Suppressor macrophage treated with lipopolysaccharide for 4 hours (primary cell): ENCODE results near the gene MORN4.
"Not testable (repeated sequence)": the region's sequence is repeated elsewhere in the genome, so short reads cannot be mapped to it uniquely, and the experiment has no call there.

ENCODE experiments used
- DNase-seq: peaks from one replicate; pipeline ENCODE4 v3.0.0-alpha.2; 2020

The MORN4 gene

DNA sequence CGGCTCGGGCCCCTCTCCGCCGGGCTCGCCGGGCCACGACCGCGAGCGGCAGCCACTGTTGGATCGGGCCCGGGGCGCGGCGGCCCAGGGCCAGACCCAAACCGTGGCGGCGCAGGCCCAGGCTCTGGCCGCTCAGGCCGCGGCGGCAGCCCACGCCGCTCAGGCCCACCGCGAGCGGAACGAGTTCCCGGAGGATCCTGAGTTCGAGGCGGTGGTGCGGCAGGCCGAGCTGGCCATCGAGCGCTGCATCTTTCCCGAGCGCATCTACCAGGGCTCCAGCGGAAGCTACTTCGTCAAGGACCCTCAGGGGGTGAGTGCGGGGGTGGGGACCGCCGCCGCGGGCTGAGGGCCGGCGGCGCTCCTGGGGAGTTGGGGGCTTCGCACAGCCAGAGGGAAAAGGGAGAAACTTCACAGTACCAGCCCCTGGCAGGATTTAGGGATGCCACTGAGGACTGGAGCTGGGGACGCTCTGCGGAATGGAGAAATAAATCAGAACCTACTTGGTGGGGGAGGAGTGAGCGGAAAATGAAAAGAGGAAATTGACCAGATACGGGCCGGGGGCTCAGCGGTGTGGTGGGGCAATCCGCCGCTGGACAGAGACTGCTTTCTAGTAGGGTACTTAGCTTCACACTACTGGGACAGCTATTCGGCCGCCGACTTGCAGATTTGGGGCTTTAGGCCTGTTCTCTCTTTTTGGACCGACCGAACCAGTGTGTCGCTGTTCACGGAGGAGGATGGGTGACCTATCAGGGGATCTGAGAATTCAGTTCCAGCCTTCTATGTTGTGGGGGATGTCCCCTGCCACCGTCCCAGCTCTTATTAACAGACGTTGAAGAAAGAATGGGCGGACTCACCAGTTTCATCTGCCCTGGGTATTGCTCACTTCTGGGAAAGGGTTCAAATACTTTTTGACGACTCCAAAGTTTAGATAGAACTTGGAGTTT is 7.8 kb upstream of the MORN4 start:
- DNase-seq: peak; percentile 59

- peak; percentile 100 for DNase-seq
Measured at GRCh38 chr10:97640174-97640867, 7.0 kb upstream of the MORN4 start, which contains the start of gene PI4K2A. PI4K2A (plus strand) TSS chr10:97640671; CDS start chr10:97640743, 72 bp downstream.

DNA sequence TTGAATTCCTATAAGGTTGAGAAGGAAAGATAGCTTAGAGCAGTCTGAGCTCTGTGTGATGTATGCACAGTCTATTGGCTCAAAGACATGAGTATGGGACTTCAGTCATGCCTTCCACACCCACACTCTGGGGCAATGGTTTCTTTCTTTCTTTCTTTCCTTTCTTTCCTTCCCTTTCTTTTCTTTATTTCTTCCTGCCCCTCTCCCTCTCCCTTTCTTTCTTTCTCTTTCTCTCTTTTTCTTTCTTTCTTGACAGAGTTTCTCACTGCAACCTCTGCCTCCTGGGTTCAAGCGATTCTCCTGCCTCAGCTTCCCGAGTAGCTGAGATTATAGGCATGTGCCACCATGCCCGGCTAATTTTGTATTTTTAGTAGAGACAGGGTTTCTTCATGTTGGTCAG is 5.8 kb upstream of the MORN4 start:
- DNase-seq: not testable (repeated sequence)

DNA sequence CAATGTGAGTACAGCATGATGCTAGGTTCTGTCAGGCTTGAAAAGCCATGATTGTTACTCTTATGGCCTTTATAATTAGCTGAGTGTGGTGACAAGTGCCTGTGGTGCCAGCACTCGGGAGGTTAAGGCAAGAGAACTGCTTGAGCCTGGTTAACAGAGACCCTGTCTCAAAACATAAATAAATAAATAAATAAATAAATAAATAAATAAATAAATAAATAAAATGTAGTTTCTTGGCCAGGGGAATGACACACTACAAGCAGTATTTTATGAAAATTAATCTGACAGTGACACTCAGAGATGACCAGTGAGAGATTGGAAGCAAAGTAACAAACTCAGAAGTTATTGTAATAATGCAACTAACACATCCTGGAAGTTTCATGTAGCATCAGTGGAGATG is 2.3 kb upstream of the MORN4 start:
- DNase-seq: no peak

GRCh38 chr10:97633921-97634320 is 621 bp upstream of the MORN4 start:
- peak; percentile 26 for DNase-seq

DNA sequence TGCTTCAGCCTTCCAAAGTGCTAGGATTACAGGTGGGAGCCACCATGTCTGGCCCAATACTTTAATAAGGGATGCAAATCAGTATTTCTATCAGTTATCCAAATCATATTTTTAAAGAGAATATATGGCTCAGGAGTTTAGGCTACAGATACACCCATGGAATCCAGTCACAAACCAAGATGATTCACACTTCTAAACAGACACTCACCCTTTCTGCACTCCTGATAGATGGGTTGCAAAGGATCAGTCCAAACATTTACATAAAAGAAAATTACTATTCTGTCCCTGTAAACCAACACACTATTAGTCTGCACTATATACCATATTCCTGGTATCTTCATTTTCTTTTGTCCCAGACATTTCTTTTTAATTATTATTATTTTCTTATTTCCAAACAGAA is 2.2 kb downstream of the MORN4 start:
- no peak for DNase-seq

DNA sequence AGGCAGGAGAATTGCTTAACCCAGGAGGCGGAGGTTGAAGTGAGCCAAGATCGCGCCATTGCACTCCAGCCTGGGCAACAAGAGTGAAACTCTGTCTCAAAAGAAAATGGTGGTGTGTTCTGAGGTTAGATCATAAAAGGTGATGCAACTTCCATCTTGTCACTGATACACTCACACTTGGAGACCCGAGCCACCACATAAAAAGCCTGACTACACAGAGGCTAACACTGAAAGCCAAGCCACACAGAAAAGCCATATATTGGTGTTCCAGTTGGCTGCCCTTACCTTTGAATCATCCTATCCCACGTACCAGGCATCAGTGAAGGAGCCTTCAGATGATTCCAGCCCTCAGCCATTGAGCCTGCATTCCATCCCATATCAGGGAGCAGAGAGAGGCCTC is 4.0 kb downstream of the MORN4 start:
- DNase-seq: no peak

- DNase-seq: no peak
Measured at GRCh38 chr10:97628228-97628627, 5.1 kb downstream of the MORN4 start.

DNA sequence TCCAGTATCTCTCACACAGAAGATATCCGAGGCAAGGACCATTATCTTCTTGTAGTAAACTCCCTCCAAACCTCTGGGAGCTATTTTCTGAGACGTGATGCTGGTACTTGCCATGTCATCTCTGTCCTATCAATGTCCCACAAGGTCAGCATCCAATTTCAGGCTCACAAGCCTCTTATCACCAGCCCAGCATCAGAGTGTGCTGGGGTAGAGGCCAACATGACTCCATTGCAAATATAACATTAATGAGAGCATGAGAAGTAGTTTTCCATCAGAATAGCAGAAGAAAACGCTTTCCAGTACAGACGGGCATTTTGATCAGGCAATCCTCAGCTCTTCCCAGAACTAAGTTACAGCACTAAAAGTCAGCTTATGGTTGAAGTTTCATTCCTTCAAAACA is 5.6 kb downstream of the MORN4 start:
- DNase-seq: no peak

GRCh38 chr10:97623277-97623676 is 10.0 kb downstream of the MORN4 start:
- DNase-seq: no peak

DNA sequence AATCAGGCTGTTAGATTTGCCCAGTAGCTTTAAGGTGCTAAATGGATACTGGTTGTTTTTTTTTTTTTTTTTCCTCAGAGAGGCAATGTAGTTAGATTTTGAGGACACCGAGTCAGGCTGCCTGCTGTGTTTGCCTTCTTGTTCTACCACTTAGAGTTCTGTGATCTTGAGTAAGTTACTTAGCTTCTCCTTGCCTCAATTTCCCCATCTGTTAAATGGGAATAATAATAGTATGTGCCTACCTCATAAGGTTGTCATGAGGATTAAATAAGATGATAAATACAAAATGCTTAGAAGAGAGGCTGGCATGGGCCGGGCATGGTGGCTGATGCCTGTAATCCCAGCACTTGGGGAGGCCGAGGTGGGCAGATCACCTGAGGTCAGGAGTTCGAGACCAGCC is 14.6 kb downstream of the MORN4 start:
- DNase-seq: no peak

- DNase-seq: no peak
Measured at GRCh38 chr10:97618285-97618684, 15.0 kb downstream of the MORN4 start.

GRCh38 chr10:97612386-97612785 is 20.9 kb downstream of the MORN4 start:
- DNase-seq: peak; percentile 46

GRCh38 chr10:97611473-97611872 is 21.8 kb downstream of the MORN4 start:
- DNase-seq: no peak

- no peak for DNase-seq
Measured at GRCh38 chr10:97608991-97609561, 24.2 kb downstream of the MORN4 start.

GRCh38 chr10:97607095-97607636 is 26.1 kb downstream of the MORN4 start:
- DNase-seq: no peak

- DNase-seq: no peak
Measured at GRCh38 chr10:97601268-97602215, 31.8 kb downstream of the MORN4 start.

- DNase-seq: no peak
Measured at GRCh38 chr10:97600616-97601015, 32.7 kb downstream of the MORN4 start.

- no peak for DNase-seq
Measured at GRCh38 chr10:97599272-97599619, 34.1 kb downstream of the MORN4 start.

- no peak for DNase-seq
Measured at GRCh38 chr10:97598407-97599271, 34.7 kb downstream of the MORN4 start.

DNA sequence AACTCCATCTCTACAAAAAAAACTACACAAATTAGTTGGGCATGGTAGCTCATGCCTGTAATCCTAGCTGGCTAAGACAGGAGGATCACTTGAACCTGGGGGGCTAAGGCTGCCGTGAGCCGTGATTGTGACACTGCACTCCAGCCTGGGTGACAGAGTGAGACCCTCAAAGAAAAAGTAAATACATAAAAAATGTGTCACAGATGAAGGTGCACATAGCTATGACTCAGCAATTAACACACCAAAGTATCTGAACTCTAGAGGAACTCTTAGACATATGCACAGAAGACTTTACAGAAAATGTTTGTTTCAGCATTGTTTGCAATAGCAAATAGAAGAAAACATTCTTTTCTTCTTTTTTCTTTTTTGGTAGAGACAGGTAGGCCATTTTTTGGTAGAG is 35.5 kb downstream of the MORN4 start:
- no peak for DNase-seq
